MM.1S (cell line): Measurements from ENCODE around the gene CDK6.

Experiments used
- DNase-seq: peaks from one replicate; pipeline ENCODE4 v3.0.0-alpha.2; 2015
- H2AFZ ChIP-seq: fragments of 300-600 bp; sonication (generic); 2 replicates; pipeline ENCODE4 v1.6.0; 2016; ENCODE audit warnings: antibody characterized with exemption, low read length
- H3F3A ChIP-seq: fragments of 300-600 bp; sonication (generic); 2 replicates; pipeline ENCODE4 v1.6.1; 2016; ENCODE audit warnings: mild to moderate bottlenecking, antibody characterized with exemption, low read length, moderate library complexity, mixed read lengths; ENCODE audit not compliant: insufficient read depth
- H3K27ac ChIP-seq: fragments of 300-600 bp; sonication (generic); 2 replicates; pipeline ENCODE4 v1.5.1; 2016; ENCODE audit warnings: mild to moderate bottlenecking, low read length
- H3K27me3 ChIP-seq: fragments of 300-600 bp; sonication (generic); replicated peaks from 2 replicates; pipeline ENCODE4 v1.6.0; 2016; ENCODE audit warnings: low read length; ENCODE audit not compliant: insufficient read depth
- H3K36me3 ChIP-seq: fragments of 300-600 bp; sonication (generic); replicated peaks from 2 replicates; pipeline ENCODE4 v1.6.1; 2016; ENCODE audit warnings: mild to moderate bottlenecking, low read length, mixed read lengths; ENCODE audit not compliant: insufficient read depth
- H3K4me1 ChIP-seq: fragments of 300-600 bp; sonication (generic); 2 replicates; pipeline ENCODE4 v1.6.1; 2016; ENCODE audit warnings: low read length, mixed read lengths
- H3K4me2 ChIP-seq: fragments of 300-600 bp; sonication (generic); 2 replicates; pipeline ENCODE4 v1.6.0; 2016; ENCODE audit warnings: low read depth, low read length
- H3K4me3 ChIP-seq: fragments of 300-600 bp; sonication (generic); 2 replicates; pipeline ENCODE4 v1.5.1; 2016; ENCODE audit warnings: low read length, mixed read lengths
- H3K79me2 ChIP-seq: fragments of 300-600 bp; sonication (generic); 2 replicates; pipeline ENCODE4 v1.6.1; 2016; ENCODE audit warnings: mixed run types, low read length, mixed read lengths
- H3K9ac ChIP-seq: fragments of 300-600 bp; sonication (generic); 2 replicates; pipeline ENCODE4 v1.6.1; 2016; ENCODE audit warnings: low read length, mixed read lengths
- H3K9me2 ChIP-seq: fragments of 300-600 bp; sonication (generic); replicated peaks from 2 replicates; pipeline ENCODE4 v1.6.1; 2016; ENCODE audit warnings: mild to moderate bottlenecking, low read length, mixed read lengths; ENCODE audit not compliant: insufficient read depth
- H3K9me3 ChIP-seq: fragments of 300-600 bp; sonication (generic); replicated peaks from 2 replicates; pipeline ENCODE4 v1.6.1; 2016; ENCODE audit warnings: mild to moderate bottlenecking, low read length, mixed read lengths; ENCODE audit not compliant: insufficient read depth
- H4K20me1 ChIP-seq: fragments of 300-600 bp; sonication (generic); 2 replicates; pipeline ENCODE4 v1.6.1; 2016; ENCODE audit warnings: mild to moderate bottlenecking, low read length, moderate library complexity, mixed read lengths; ENCODE audit not compliant: insufficient read depth
- EZH2 ChIP-seq: fragments of 300-600 bp; sonication (generic); optimal IDR thresholded peaks from 2 replicates; pipeline ENCODE3; 2017; ENCODE audit warnings: low read depth, mild to moderate bottlenecking, antibody characterized with exemption, low read length, mixed read lengths
- EZH2phosphoT487 ChIP-seq: fragments of 300-600 bp; sonication (generic); IDR thresholded peaks from 2 replicates; pipeline ENCODE4 v1.6.1; 2018; ENCODE audit warnings: antibody characterized with exemption, low read length
- TF ChIP-seq, protein P1 (sequence below): fragments of 300-600 bp; sonication (generic); IDR thresholded peaks from 2 replicates; pipeline ENCODE4 v1.5.1; 2016; ENCODE audit warnings: antibody characterized with exemption, low read length, mixed read lengths

The CDK6 gene

DNA sequence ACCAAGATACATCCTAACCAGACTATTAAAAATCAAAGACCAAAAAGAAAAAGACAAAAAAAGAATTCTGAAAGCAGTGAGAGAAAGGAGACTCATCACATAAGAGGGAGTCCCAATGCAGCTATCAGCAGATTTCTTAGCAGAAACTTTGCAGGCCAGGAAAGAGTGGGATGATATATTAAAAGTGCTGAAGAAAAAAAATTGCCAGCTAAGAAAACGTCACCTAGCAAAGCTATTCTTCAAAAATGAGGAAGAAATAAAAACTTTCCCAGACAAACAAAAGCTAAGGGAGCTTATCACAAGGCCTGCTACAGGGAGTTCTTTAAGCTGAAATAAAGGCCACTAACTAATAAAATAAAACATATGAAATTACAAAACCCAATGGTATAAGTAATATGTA, 40.5 kb upstream of the CDK6 start:
- no peak overlapping the region for H3K4me2 ChIP-seq
- H3F3A ChIP-seq: no peaks in the 10 kb centered on the region
- no peaks in the 10 kb centered on the region for H3K27me3 ChIP-seq
- no peak overlapping the region for H3K9ac ChIP-seq
- H3K4me3 ChIP-seq: no peak overlapping the region
- no peaks in the 10 kb centered on the region for H3K9me3 ChIP-seq
- no peaks in the 10 kb centered on the region for H3K36me3 ChIP-seq
- H3K27ac ChIP-seq: no peak overlapping the region
- TF ChIP-seq, protein P1, sequence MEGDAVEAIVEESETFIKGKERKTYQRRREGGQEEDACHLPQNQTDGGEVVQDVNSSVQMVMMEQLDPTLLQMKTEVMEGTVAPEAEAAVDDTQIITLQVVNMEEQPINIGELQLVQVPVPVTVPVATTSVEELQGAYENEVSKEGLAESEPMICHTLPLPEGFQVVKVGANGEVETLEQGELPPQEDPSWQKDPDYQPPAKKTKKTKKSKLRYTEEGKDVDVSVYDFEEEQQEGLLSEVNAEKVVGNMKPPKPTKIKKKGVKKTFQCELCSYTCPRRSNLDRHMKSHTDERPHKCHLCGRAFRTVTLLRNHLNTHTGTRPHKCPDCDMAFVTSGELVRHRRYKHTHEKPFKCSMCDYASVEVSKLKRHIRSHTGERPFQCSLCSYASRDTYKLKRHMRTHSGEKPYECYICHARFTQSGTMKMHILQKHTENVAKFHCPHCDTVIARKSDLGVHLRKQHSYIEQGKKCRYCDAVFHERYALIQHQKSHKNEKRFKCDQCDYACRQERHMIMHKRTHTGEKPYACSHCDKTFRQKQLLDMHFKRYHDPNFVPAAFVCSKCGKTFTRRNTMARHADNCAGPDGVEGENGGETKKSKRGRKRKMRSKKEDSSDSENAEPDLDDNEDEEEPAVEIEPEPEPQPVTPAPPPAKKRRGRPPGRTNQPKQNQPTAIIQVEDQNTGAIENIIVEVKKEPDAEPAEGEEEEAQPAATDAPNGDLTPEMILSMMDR: no peak
- TF ChIP-seq EZH2 (no peak), EZH2phosphoT487 (no peak)
- H3K79me2 ChIP-seq: no peaks in the 10 kb centered on the region
- no peaks in the 10 kb centered on the region for H4K20me1 ChIP-seq
- no peaks in the 10 kb centered on the region for H3K4me1 ChIP-seq
- no peaks in the 10 kb centered on the region for H3K9me2 ChIP-seq
- no peak overlapping the region for H2AFZ ChIP-seq
- DNase-seq: no peak

DNA sequence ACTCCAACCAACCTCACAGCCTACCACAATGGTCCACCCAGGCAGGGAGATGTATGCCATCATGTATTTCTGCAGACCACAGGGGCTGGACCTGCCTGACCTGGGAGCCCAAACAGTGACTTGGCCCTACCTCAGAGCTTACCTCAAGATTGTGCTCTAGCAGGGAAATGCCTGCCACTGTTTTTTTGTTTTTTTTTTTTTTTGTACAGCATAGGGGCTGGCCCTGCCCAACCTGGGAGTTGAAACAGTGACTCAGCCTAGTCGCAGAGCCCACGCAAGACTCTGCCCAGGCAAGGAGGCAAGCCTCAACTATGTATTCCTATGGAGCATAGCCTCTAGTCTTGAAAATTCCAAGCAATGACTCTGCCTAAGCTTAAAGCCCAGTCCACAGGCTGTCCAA, 39.3 kb upstream of the CDK6 start:
- H3K4me2 ChIP-seq: no peak overlapping the region
- DNase-seq: no peak

DNA sequence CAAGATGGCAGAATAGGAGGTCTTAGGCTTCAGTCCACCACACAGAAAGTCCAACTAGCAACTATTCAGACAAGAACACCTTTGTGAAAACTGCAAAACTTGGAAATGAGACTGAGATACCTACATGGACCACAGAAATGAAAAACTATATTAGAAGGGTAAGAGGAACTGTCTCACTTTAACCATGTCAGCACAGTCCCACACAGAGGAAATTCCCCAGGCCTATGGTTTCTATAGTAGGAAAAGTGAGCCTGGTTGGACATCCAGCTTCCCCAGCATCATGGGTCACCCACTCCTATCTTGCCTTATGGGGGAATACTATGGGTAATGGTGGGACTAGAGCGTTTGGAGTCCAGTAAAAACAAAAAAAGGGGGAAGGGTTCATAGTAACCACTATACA, 38.8 kb upstream of the CDK6 start:
- TF ChIP-seq EZH2: no peak
- DNase-seq: no peak
- no peak overlapping the region for H2AFZ ChIP-seq

More for the DNA sequence above, 39.3 kb upstream of the CDK6 start:
- H3K79me2 ChIP-seq: no peaks in the 10 kb centered on the region
- no peaks in the 10 kb centered on the region for H3K9me2 ChIP-seq
- no peaks in the 10 kb centered on the region for H3K9me3 ChIP-seq
- H3F3A ChIP-seq: no peaks in the 10 kb centered on the region
- H3K4me3 ChIP-seq: no peak overlapping the region
- H3K4me1 ChIP-seq: no peaks in the 10 kb centered on the region
- H2AFZ ChIP-seq: no peak overlapping the region
- no peaks in the 10 kb centered on the region for H3K27me3 ChIP-seq
- TF ChIP-seq EZH2phosphoT487: no peak
- TF ChIP-seq, protein P1: no peak
- TF ChIP-seq EZH2: no peak
- no peaks in the 10 kb centered on the region for H3K36me3 ChIP-seq
- no peak overlapping the region for H3K9ac ChIP-seq
- no peaks in the 10 kb centered on the region for H4K20me1 ChIP-seq
- no peak overlapping the region for H3K27ac ChIP-seq

DNA sequence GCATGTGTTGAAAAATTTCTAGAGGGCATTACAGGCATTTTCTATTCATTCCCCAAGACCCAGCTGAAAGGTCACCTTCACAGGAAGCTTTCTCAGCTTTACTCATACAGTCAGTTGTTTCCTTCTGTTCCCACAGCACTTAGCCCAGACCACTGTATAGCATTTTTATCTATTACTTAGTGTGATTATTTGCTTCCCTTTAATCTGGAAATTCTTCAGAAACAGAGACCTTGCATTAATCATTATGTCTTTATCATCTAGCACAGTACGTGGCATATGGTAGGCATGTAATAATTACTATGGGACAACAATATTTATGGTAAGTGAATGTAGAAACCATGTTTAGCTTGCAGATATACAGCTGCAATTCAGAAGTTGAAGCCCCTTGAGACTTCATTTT, 38.2 kb upstream of the CDK6 start:
- no peak for DNase-seq

More for the DNA sequence above, 38.8 kb upstream of the CDK6 start:
- Histone ChIP-seq H3F3A (no peaks in the 10 kb centered on the region), H4K20me1 (no peaks in the 10 kb centered on the region), H3K4me3 (no peak overlapping the region), H3K4me1 (no peaks in the 10 kb centered on the region), H3K9me3 (no peaks in the 10 kb centered on the region), H3K27ac (no peak overlapping the region), H3K27me3 (no peaks in the 10 kb centered on the region), H3K4me2 (no peak overlapping the region), H3K9me2 (no peaks in the 10 kb centered on the region), H3K79me2 (no peaks in the 10 kb centered on the region), H3K36me3 (no peaks in the 10 kb centered on the region), H3K9ac (no peak overlapping the region)

More for the DNA sequence above, 38.2 kb upstream of the CDK6 start:
- Histone ChIP-seq H3F3A (no peaks in the 10 kb centered on the region), H3K4me2 (no peak overlapping the region), H3K27me3 (no peaks in the 10 kb centered on the region), H3K9me3 (no peaks in the 10 kb centered on the region), H3K9me2 (no peaks in the 10 kb centered on the region), H3K4me1 (no peaks in the 10 kb centered on the region), H3K36me3 (no peaks in the 10 kb centered on the region), H3K9ac (no peak overlapping the region), H4K20me1 (no peaks in the 10 kb centered on the region), H3K4me3 (no peak overlapping the region), H3K27ac (no peak overlapping the region), H2AFZ (no peak overlapping the region), H3K79me2 (no peaks in the 10 kb centered on the region)
- TF ChIP-seq EZH2phosphoT487: no peak
- TF ChIP-seq, protein P1: no peak
- no peak for TF ChIP-seq EZH2
